Thyroid gland (tissue), 4 donors: ENCODE results near the gene PLEKHA4.

Experiments
- POLR2A ChIP-seq, 2 donors: fragments of 450-650 bp; IDR thresholded peaks; one replicate each; pipeline ENCODE4 v1.6.1; 2017; ENCODE audit warnings: antibody characterized with exemption in 2 of 2, mild to moderate bottlenecking in 2 of 2, moderate library complexity in 1 of 2
- TF ChIP-seq, protein P1 (sequence below), 6 experiments: fragments of 200-600 bp in 3 of 6; fragments of 450-650 bp in 3 of 6; sonication (generic) in 3 of 6; IDR thresholded peaks; one replicate each; pipeline ENCODE4 v1.5.1; 2016 to 2019; ENCODE audit warnings: antibody characterized with exemption in 6 of 6, mild to moderate bottlenecking in 2 of 6, inconsistent platforms in 1 of 6, moderate library complexity in 1 of 6

DNA sequence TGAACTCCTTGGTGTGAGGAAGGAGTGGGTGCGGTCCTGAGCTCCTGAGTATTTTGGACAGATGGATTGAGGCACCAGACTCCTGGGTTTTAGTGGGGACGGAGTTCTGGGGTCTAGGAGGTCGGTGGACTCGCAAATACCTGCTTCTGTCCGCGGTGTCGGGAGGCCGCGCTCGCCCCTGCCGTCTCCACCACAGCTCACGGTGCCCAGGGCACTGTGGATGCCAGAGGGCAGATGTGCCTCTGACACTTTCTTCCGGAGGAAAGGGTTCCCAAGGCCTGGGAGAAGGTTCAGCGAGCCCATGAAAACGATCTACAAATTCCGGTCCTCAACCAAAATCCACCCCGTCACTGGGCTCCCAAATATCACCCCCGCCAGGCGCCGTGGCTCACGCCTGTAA lies 26.8 kb upstream of the PLEKHA4 start:
- no peak for TF ChIP-seq POLR2A (IDR thresholded peaks at IDR 0.05)
- TF ChIP-seq, protein P1, sequence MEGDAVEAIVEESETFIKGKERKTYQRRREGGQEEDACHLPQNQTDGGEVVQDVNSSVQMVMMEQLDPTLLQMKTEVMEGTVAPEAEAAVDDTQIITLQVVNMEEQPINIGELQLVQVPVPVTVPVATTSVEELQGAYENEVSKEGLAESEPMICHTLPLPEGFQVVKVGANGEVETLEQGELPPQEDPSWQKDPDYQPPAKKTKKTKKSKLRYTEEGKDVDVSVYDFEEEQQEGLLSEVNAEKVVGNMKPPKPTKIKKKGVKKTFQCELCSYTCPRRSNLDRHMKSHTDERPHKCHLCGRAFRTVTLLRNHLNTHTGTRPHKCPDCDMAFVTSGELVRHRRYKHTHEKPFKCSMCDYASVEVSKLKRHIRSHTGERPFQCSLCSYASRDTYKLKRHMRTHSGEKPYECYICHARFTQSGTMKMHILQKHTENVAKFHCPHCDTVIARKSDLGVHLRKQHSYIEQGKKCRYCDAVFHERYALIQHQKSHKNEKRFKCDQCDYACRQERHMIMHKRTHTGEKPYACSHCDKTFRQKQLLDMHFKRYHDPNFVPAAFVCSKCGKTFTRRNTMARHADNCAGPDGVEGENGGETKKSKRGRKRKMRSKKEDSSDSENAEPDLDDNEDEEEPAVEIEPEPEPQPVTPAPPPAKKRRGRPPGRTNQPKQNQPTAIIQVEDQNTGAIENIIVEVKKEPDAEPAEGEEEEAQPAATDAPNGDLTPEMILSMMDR (IDR thresholded peaks at IDR 0.05): no peak
